OCI-LY1 (cell line): ENCODE results near the gene CTSD.

Source experiments
- H2AFZ ChIP-seq: fragments of 200-600 bp; sonication (generic), shearing (Covaris generic); 2 replicates; pipeline ENCODE4 v1.6.0; 2014; ENCODE audit warnings: antibody characterized with exemption, mild to moderate bottlenecking, low read length
- H3F3A ChIP-seq: fragments of 200-600 bp; sonication (generic), shearing (Covaris generic); 2 replicates; pipeline ENCODE4 v1.6.0; 2014; ENCODE audit warnings: mild to moderate bottlenecking, antibody characterized with exemption, low read length, moderate library complexity; ENCODE audit not compliant: insufficient read depth
- H3K27ac ChIP-seq: fragments of 200-600 bp; sonication (generic); 2 replicates; pipeline ENCODE4 v1.5.1; 2014; ENCODE audit warnings: low read length, mixed run types, mild to moderate bottlenecking, low read depth; ENCODE audit not compliant: poor library complexity, severe bottlenecking
- H3K27me3 ChIP-seq: fragments of 200-600 bp; sonication (generic); 2 replicates; pipeline ENCODE4 v1.6.0; 2014; ENCODE audit warnings: antibody characterized with exemption, mild to moderate bottlenecking, low read length, moderate library complexity; ENCODE audit not compliant: insufficient read depth
- H3K36me3 ChIP-seq: fragments of 200-600 bp; sonication (generic); 2 replicates; pipeline ENCODE4 v1.6.1; 2014; ENCODE audit warnings: mild to moderate bottlenecking, antibody characterized with exemption, low read length, moderate library complexity, mixed read lengths; ENCODE audit not compliant: insufficient read depth
- H3K4me1 ChIP-seq: fragments of 200-600 bp; sonication (generic); 2 replicates; pipeline ENCODE4 v1.5.1; 2014; ENCODE audit warnings: mild to moderate bottlenecking, low read length, moderate library complexity; ENCODE audit not compliant: insufficient read depth, severe bottlenecking
- H3K4me2 ChIP-seq: fragments of 200-600 bp; sonication (generic), shearing (Covaris generic); 2 replicates; pipeline ENCODE4 v1.6.1; 2014; ENCODE audit warnings: low read length
- H3K4me3 ChIP-seq: fragments of 200-600 bp; sonication (generic); 2 replicates; pipeline ENCODE4 v1.5.1; 2014; ENCODE audit warnings: low read length, low read depth, mild to moderate bottlenecking, mixed read lengths; ENCODE audit not compliant: poor library complexity, severe bottlenecking
- H3K79me2 ChIP-seq: fragments of 200-600 bp; shearing (Covaris generic); 2 replicates; pipeline ENCODE4 v1.6.1; 2016; ENCODE audit warnings: mixed run types, low read length, mixed read lengths; ENCODE audit not compliant: insufficient read depth
- H3K9ac ChIP-seq: fragments of 200-600 bp; sonication (generic), shearing (Covaris generic); 2 replicates; pipeline ENCODE4 v1.6.1; 2014; ENCODE audit warnings: mild to moderate bottlenecking, low read length, mixed read lengths
- H3K9me2 ChIP-seq: fragments of 200-600 bp; sonication (generic), shearing (Covaris generic); 2 replicates; pipeline ENCODE4 v1.6.1; 2014; ENCODE audit warnings: low read depth, mild to moderate bottlenecking, low read length, mixed read lengths
- H3K9me3 ChIP-seq: fragments of 200-600 bp; shearing (Covaris generic); 2 replicates; pipeline ENCODE4 v1.6.1; 2014; ENCODE audit warnings: low read length, mixed read lengths
- H4K20me1 ChIP-seq: fragments of 200-600 bp; sonication (generic), shearing (Covaris generic); 2 replicates; pipeline ENCODE4 v1.6.0; 2016; ENCODE audit warnings: mild to moderate bottlenecking, low read length; ENCODE audit not compliant: insufficient read depth
- CTCF ChIP-seq: fragments of 200-600 bp; sonication (generic), shearing (Covaris generic); IDR thresholded peaks from 2 replicates; pipeline ENCODE4 v1.5.1; 2017; ENCODE audit warnings: mild to moderate bottlenecking, antibody characterized with exemption, low read length, moderate library complexity, mixed read lengths
- EZH2 ChIP-seq: fragments of 200-600 bp; sonication (generic), shearing (Covaris generic); IDR thresholded peaks from 2 replicates; pipeline ENCODE4 v1.8.0; 2017; ENCODE audit warnings: borderline replicate concordance, mixed run types, mild to moderate bottlenecking, antibody characterized with exemption, low read length, moderate library complexity, mixed read lengths

The CTSD gene

GRCh38 chr11:1744137-1744886 is 19.4 kb downstream of the CTSD start:
- TF ChIP-seq EZH2, result no peak
- TF ChIP-seq CTCF, result no peak
- no peaks in the 10 kb centered on the region for H3K9me2 ChIP-seq
- H3F3A ChIP-seq, result no peaks in the 10 kb centered on the region
- no peaks in the 10 kb centered on the region for H3K36me3 ChIP-seq
- H2AFZ ChIP-seq, result no peak overlapping the region
- no peak overlapping the region for H3K27ac ChIP-seq
- H3K4me3 ChIP-seq, result no peak overlapping the region
- no peaks in the 10 kb centered on the region for H3K27me3 ChIP-seq
- no peak overlapping the region for H3K4me2 ChIP-seq
- no peaks in the 10 kb centered on the region for H4K20me1 ChIP-seq
- no peak overlapping the region for H3K9ac ChIP-seq
- H3K4me1 ChIP-seq, result no peaks in the 10 kb centered on the region
- no peaks in the 10 kb centered on the region for H3K9me3 ChIP-seq
- H3K79me2 ChIP-seq, result no peaks in the 10 kb centered on the region

- Histone ChIP-seq H3F3A (no peaks in the 10 kb centered on the region), H3K27ac (no peak overlapping the region), H3K9me2 (no peaks in the 10 kb centered on the region), H3K9me3 (no peaks in the 10 kb centered on the region), H3K4me2 (no peak overlapping the region), H3K9ac (no peak overlapping the region), H4K20me1 (no peaks in the 10 kb centered on the region), H3K4me3 (no peak overlapping the region), H3K36me3 (no peaks in the 10 kb centered on the region), H2AFZ (no peak overlapping the region), H3K4me1 (no peaks in the 10 kb centered on the region), H3K79me2 (no peaks in the 10 kb centered on the region), H3K27me3 (no peaks in the 10 kb centered on the region)
- TF ChIP-seq CTCF, result no peak
- no peak for TF ChIP-seq EZH2
Observed at GRCh38 chr11:1743585-1744136, 20.1 kb downstream of the CTSD start.

DNA sequence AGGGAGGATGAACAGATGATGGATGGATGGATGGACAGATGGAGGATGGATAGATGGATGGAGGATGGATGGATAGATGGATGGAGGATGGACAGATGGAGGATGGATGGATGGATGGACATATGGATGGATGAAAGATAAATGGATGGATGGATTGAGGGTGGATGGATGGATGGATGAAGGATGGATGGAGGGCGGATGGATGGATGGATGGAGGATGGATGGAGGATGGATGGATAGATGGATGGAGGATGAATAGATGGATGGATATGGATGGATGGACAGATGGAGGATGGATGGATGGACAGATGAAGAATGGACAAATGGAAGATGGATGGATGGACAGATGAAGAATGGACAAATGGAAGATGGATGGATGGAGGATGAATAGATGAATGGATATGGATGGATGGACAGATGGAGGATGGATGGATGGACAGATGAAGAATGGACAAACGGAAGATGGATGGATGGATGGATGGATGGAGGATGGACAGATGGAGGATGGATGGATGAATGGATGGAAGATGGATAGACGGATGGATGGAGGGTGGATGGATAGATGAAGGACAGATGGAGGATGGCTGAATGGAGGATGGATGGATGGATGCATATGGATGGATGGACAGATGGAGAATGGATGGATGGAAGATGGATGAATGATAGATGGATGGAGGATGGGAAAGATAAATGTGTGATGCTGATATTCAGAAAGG is 20.7 kb downstream of the CTSD start:
- Histone ChIP-seq H3K4me1 (no peaks in the 10 kb centered on the region), H4K20me1 (no peaks in the 10 kb centered on the region), H2AFZ (no peak overlapping the region), H3K9me3 (no peaks in the 10 kb centered on the region), H3K36me3 (no peaks in the 10 kb centered on the region), H3F3A (no peaks in the 10 kb centered on the region), H3K27ac (no peak overlapping the region), H3K4me2 (no peak overlapping the region), H3K9me2 (no peaks in the 10 kb centered on the region), H3K79me2 (no peaks in the 10 kb centered on the region), H3K4me3 (no peak overlapping the region), H3K27me3 (no peaks in the 10 kb centered on the region), H3K9ac (no peak overlapping the region)
- TF ChIP-seq CTCF (no peak), EZH2 (no peak)
